H1 (cell line): ENCODE data around the gene GALR2. TPM values are rescaled to one million over a fixed set of nuclear protein-coding genes. Genes with fewer than 3 reads are reported as not detected.

ENCODE experiments used
- CTCF ChIA-PET: fragments of 300-600 bp; sonication (Branson Sonifier 250); formaldehyde crosslinking; loops from one replicate; lab custom pipeline; 2021; ENCODE audit not compliant: partially characterized antibody; lab: Charles Lee
- POLR2A ChIA-PET: fragments of 300-600 bp; sonication (Branson Sonifier 250); formaldehyde crosslinking; loops from one replicate; lab custom pipeline; 2021; ENCODE audit warnings: inconsistent platforms; ENCODE audit not compliant: partially characterized antibody; lab: Charles Lee
- DNase-seq, 2 experiments: peaks; one replicate each; pipeline versions ENCODE4 v3.0.0 to v3.0.0-alpha.2; 2010 to 2022; ENCODE audit warnings: low spot score in 2 of 2, low read depth in 1 of 2, mixed read lengths in 1 of 2
- FAIRE-seq: peaks from 2 replicates; lab custom pipeline; 2011; peaks lifted over from hg19 to GRCh38; lab: Jason Lieb, UNC
- H2AFZ ChIP-seq: 2 replicates; pipeline ENCODE4 v1.8.1; 2012; ENCODE audit warnings: low read length, inconsistent platforms
- H2AK5ac ChIP-seq: 2 replicates; pipeline ENCODE4 v1.6.1; 2013; ENCODE audit warnings: low read depth, low read length
- H2BK120ac ChIP-seq: replicated peaks from 2 replicates; pipeline ENCODE3; 2013; ENCODE audit warnings: low read depth, low read length, inconsistent platforms
- H2BK12ac ChIP-seq: 2 replicates; pipeline ENCODE4 v1.6.1; 2013; ENCODE audit warnings: low read depth, low read length
- H2BK15ac ChIP-seq: 2 replicates; pipeline ENCODE4 v1.6.1; 2013; ENCODE audit warnings: low read length
- H2BK20ac ChIP-seq: 2 replicates; pipeline ENCODE4 v1.6.1; 2013; ENCODE audit warnings: low read length
- H2BK5ac ChIP-seq: 2 replicates; pipeline ENCODE4 v1.6.1; 2013; ENCODE audit warnings: low read depth, low read length
- H3K14ac ChIP-seq: 2 replicates; pipeline ENCODE4 v1.6.1; 2013; ENCODE audit warnings: inconsistent platforms; ENCODE audit not compliant: insufficient read length
- H3K18ac ChIP-seq: 2 replicates; pipeline ENCODE4 v1.6.1; 2013; ENCODE audit warnings: low read length; ENCODE audit errors: extremely low read depth
- H3K23ac ChIP-seq: 2 replicates; pipeline ENCODE4 v1.6.1; 2013; ENCODE audit warnings: inconsistent platforms; ENCODE audit not compliant: insufficient read length
- H3K23me2 ChIP-seq: 2 replicates; pipeline ENCODE4 v1.6.1; 2013; ENCODE audit warnings: low read depth, low read length
- H3K27ac ChIP-seq: 2 replicates; pipeline ENCODE4 v1.6.1; 2011; ENCODE audit warnings: low read depth, low read length, inconsistent platforms
- H3K27me3 ChIP-seq, 4 experiments: replicated peaks in 1 of 4; 1 replicate in 1 of 4; 2 replicates in 3 of 4; pipeline versions ENCODE4 v1.6.1 to v1.8.1; 2011 to 2013; ENCODE audit warnings: low read length in 3 of 4, mild to moderate bottlenecking in 3 of 4, inconsistent platforms in 2 of 4, mixed read lengths in 2 of 4, moderate library complexity in 1 of 4; ENCODE audit not compliant: control insufficient read depth in 3 of 4, insufficient read depth in 3 of 4; ENCODE audit errors: extremely low read depth in 1 of 4
- H3K36me3 ChIP-seq, 4 experiments: 2 replicates each; pipeline versions ENCODE4 v1.6.1 to v1.8.1; 2011 to 2013; ENCODE audit warnings: mild to moderate bottlenecking in 4 of 4, low read length in 3 of 4, moderate library complexity in 2 of 4, control low read depth in 1 of 4, inconsistent platforms in 1 of 4; ENCODE audit not compliant: insufficient read depth in 4 of 4, control insufficient read depth in 2 of 4
- H3K4ac ChIP-seq: replicated peaks from 2 replicates; pipeline ENCODE3; 2013; ENCODE audit warnings: low read length, low read depth, mixed read lengths, inconsistent platforms; ENCODE audit not compliant: insufficient read length
- H3K4me1 ChIP-seq, 4 experiments: replicated peaks in 1 of 4; 1 replicate in 1 of 4; 2 replicates in 3 of 4; pipeline versions ENCODE4 v1.6.1 to v1.8.1; 2011 to 2013; ENCODE audit warnings: low read length in 3 of 4, inconsistent platforms in 2 of 4, mixed read lengths in 1 of 4; ENCODE audit not compliant: insufficient read depth in 4 of 4, control insufficient read depth in 3 of 4
- H3K4me2 ChIP-seq, 2 experiments: 2 replicates each; pipeline versions ENCODE4 v1.6.1 to v1.8.1; 2011 to 2013; ENCODE audit warnings: low read depth in 2 of 2, low read length in 2 of 2, control low read depth in 1 of 2, inconsistent platforms in 1 of 2, mild to moderate bottlenecking in 1 of 2; ENCODE audit not compliant: insufficient read depth in 1 of 2
- H3K4me3 ChIP-seq, 4 experiments: fragments of 200-600, 300-600 bp in 1 of 4; sonication (generic), shearing (Covaris generic), sonication (Bioruptor Twin) in 1 of 4; 2 replicates each; pipeline versions ENCODE4 v1.5.1 to v1.8.1; 2011 to 2016; ENCODE audit warnings: low read length in 4 of 4, low read depth in 3 of 4, control low read depth in 2 of 4, inconsistent platforms in 2 of 4, mild to moderate bottlenecking in 2 of 4, mixed read lengths in 1 of 4, moderate library complexity in 1 of 4; ENCODE audit not compliant: insufficient read depth in 2 of 4; ENCODE audit errors: extremely low read depth in 1 of 4
- H3K56ac ChIP-seq: replicated peaks from 2 replicates; pipeline ENCODE3; 2013; ENCODE audit warnings: low read depth, mild to moderate bottlenecking, mixed read lengths, low read length, inconsistent platforms; ENCODE audit not compliant: insufficient read length
- H3K79me1 ChIP-seq: 2 replicates; pipeline ENCODE4 v1.6.1; 2013; ENCODE audit warnings: low read depth, low read length, control low read depth
- H3K79me2 ChIP-seq, 2 experiments: 2 replicates each; pipeline versions ENCODE4 v1.6.1 to v1.8.1; 2012 to 2013; ENCODE audit warnings: low read length in 2 of 2, mild to moderate bottlenecking in 2 of 2, inconsistent platforms in 1 of 2; ENCODE audit not compliant: insufficient read depth in 2 of 2, control insufficient read depth in 1 of 2
- H3K9ac ChIP-seq, 4 experiments: replicated peaks in 1 of 4; 1 replicate in 1 of 4; 2 replicates in 3 of 4; pipeline versions ENCODE4 v1.6.1 to v1.8.1; 2011 to 2013; ENCODE audit warnings: low read depth in 3 of 4, low read length in 3 of 4, control low read depth in 2 of 4, mild to moderate bottlenecking in 2 of 4, moderate library complexity in 2 of 4, inconsistent platforms in 1 of 4; ENCODE audit errors: extremely low read depth in 1 of 4
- H3K9me3 ChIP-seq, 2 experiments: 2 replicates each; pipeline versions ENCODE4 v1.6.1 to v1.8.1; 2012 to 2013; ENCODE audit warnings: mild to moderate bottlenecking in 2 of 2, moderate library complexity in 2 of 2, control low read depth in 1 of 2, inconsistent platforms in 1 of 2, low read depth in 1 of 2, low read length in 1 of 2, mixed read lengths in 1 of 2; ENCODE audit not compliant: insufficient read depth in 2 of 2
- H4K20me1 ChIP-seq, 2 experiments: replicated peaks in 1 of 2; 2 replicates each; pipeline versions ENCODE3 to v1.8.1; 2011 to 2013; ENCODE audit warnings: inconsistent platforms in 2 of 2, low read length in 2 of 2, mild to moderate bottlenecking in 1 of 2; ENCODE audit not compliant: insufficient read depth in 2 of 2, control insufficient read depth in 1 of 2
- H4K5ac ChIP-seq: 2 replicates; pipeline ENCODE4 v1.6.1; 2013; ENCODE audit warnings: low read length, low read depth, mixed read lengths, inconsistent platforms; ENCODE audit not compliant: insufficient read length
- H4K8ac ChIP-seq: 2 replicates; pipeline ENCODE4 v1.8.0; 2013; ENCODE audit warnings: mild to moderate bottlenecking, moderate library complexity, low read length, inconsistent platforms; ENCODE audit not compliant: insufficient read depth; ENCODE audit errors: extremely low read depth
- H4K91ac ChIP-seq: replicated peaks from 2 replicates; pipeline ENCODE3; 2013; ENCODE audit warnings: low read length, mixed read lengths, inconsistent platforms; ENCODE audit not compliant: insufficient read length
- BCL11A ChIP-seq, 2 experiments: IDR thresholded peaks; one replicate each; pipeline ENCODE4 v1.6.1; 2011; ENCODE audit warnings: low read depth in 2 of 2, low read length in 2 of 2, mild to moderate bottlenecking in 2 of 2
- CREB1 ChIP-seq: IDR thresholded peaks from 2 replicates; pipeline ENCODE4 v1.6.1; 2012; ENCODE audit warnings: inconsistent platforms
- E2F6 ChIP-seq: IDR thresholded peaks from 2 replicates; pipeline ENCODE4 v1.6.1; 2012; ENCODE audit warnings: inconsistent platforms
- EZH2 ChIP-seq: fragments of 200-600 bp; sonication (generic); IDR thresholded peaks from 2 replicates; pipeline ENCODE4 v1.7.1; 2012; ENCODE audit warnings: low read depth, mild to moderate bottlenecking, moderate library complexity, low read length, inconsistent platforms; ENCODE audit not compliant: severe bottlenecking
- FOSL1 ChIP-seq: IDR thresholded peaks from 2 replicates; pipeline ENCODE4 v1.6.1; 2011; ENCODE audit warnings: mild to moderate bottlenecking, low read depth, low read length, moderate library complexity; ENCODE audit not compliant: insufficient read depth
- JUND ChIP-seq: IDR thresholded peaks from 2 replicates; pipeline ENCODE4 v1.6.1; 2011; ENCODE audit warnings: mild to moderate bottlenecking, improper control_type of control experiment, low read length
- KDM4A ChIP-seq: IDR thresholded peaks from one replicate; pipeline ENCODE4 v1.7.1; 2012; ENCODE audit warnings: low read depth, mild to moderate bottlenecking, moderate library complexity, low read length, inconsistent platforms; ENCODE audit not compliant: severe bottlenecking
- POU5F1 ChIP-seq: IDR thresholded peaks from 2 replicates; pipeline ENCODE4 v1.6.1; 2011; ENCODE audit warnings: low read depth, mild to moderate bottlenecking, low read length, moderate library complexity
- RXRA ChIP-seq: IDR thresholded peaks from 2 replicates; pipeline ENCODE4 v1.6.1; 2011; ENCODE audit warnings: low read depth, mild to moderate bottlenecking, low read length, moderate library complexity; ENCODE audit not compliant: insufficient read depth
- YY1 ChIP-seq: IDR thresholded peaks from 2 replicates; pipeline ENCODE4 v1.6.1; 2011; ENCODE audit warnings: low read depth, mild to moderate bottlenecking, low read length
- ZNF274 ChIP-seq: IDR thresholded peaks from 2 replicates; pipeline ENCODE4 v1.7.0; 2012; ENCODE audit warnings: low read length, borderline replicate concordance; ENCODE audit errors: extremely low read depth
- WGBS, 2 experiments: shearing (Covaris generic) in 1 of 2; methylation state at CpG; one replicate each; pipeline versions ENCODE4 v1.1.6 to v1.1.7; 2013 to 2015; ENCODE audit warnings: low lambda C conversion rate in 2 of 2, mixed read lengths in 2 of 2, inconsistent platforms in 1 of 2, low coverage in 1 of 2, missing lambda C conversion rate in 1 of 2; ENCODE audit not compliant: insufficient replicate concordance in 2 of 2, insufficient coverage in 1 of 2, insufficient read length in 1 of 2; ENCODE audit errors: extremely low coverage in 1 of 2, missing lambda C conversion rate in 1 of 2; 5-methylcytosine and 5-hydroxymethylcytosine counted together
- polyA plus RNA-seq, 7 experiments: library from polyadenylated mRNA; depleted of rRNA in 3 of 7; stranded (reverse) in 5 of 7; unstranded in 2 of 7; fragments of >200 nt in 5 of 7; fragments of 200-250 nt in 2 of 7; gene quantifications; 1 replicate in 5 of 7; 2 replicates in 1 of 7; 4 replicates in 1 of 7; pipeline versions ENCODE4 v1.2.1 to v1.2.3, GENCODE V29; 2011 to 2013; ENCODE audit warnings: missing spikeins in 2 of 7, mixed read lengths in 2 of 7
- total RNA-seq: library from RNA; stranded (reverse); fragmentation: NEBNext Ultra II Directional; extraction: Animal tissue kit (Norgen Biotek cat#: 25700); gene quantifications from 2 replicates; pipeline ENCODE4 v1.2.1, GENCODE V29; 2021

GALR2 gene
- total and polyA plus RNA-seq, 2 of the 8 experiments (the other 6 are each of a cell fraction or from before 2014, with no cell fraction given): 0.86 to 2.2 TPM

GRCh38 chr17:76123749-76124581 is 49.4 kb downstream of the GALR2 start:
- no peak for FAIRE-seq
- H3K79me1 ChIP-seq: no peaks in the 10 kb centered on the region
- H3K14ac ChIP-seq: no peak overlapping the region
- H3K18ac ChIP-seq: no peak overlapping the region; the same call in 1 of the 2 replicates
- 0 out of 2 replicates have a peak overlapping the region, but pooled peaks have one; percentile 11 for H2BK12ac ChIP-seq
- POLR2A ChIA-PET: interaction anchor here (0.5 to 5.4 kb wide), 9 partner anchors 11 to 1490 kb away, joined by 3 to 70 read pairs (median 4); partner anchors contain the start of gene FOXJ1
- peaks cover 0 to 13% (median 7%) of the 10 kb centered on the region in 4 experiments; a peak in 4 of 7 replicates for H3K27me3 ChIP-seq
- no peak overlapping the region for H3K56ac ChIP-seq
- no peak overlapping the region for H3K9ac ChIP-seq
- no peak overlapping the region for H2AFZ ChIP-seq
- no peak overlapping the region for H3K4me3 ChIP-seq
- H2AK5ac ChIP-seq: no peak overlapping the region
- no peaks in the 10 kb centered on the region for H4K20me1 ChIP-seq
- peaks cover 7 to 32% (median 19%) of the 10 kb centered on the region in 4 experiments for H3K4me1 ChIP-seq
- no peaks in the 10 kb centered on the region for H3K79me2 ChIP-seq
- no peak overlapping the region for H2BK5ac ChIP-seq
- no peak overlapping the region for H3K23ac ChIP-seq
- no peak overlapping the region for H3K4ac ChIP-seq
- H2BK20ac ChIP-seq: peak overlapping the region; percentile 4; the same call in 1 of the 2 replicates
- H3K27ac ChIP-seq: no peak overlapping the region
- no peak for DNase-seq
- H3K36me3 ChIP-seq: no peaks in the 10 kb centered on the region
- no peaks in the 10 kb centered on the region for H3K9me3 ChIP-seq
- peaks cover 2% of the 10 kb centered on the region; the same call in 1 of the 2 replicates for H3K23me2 ChIP-seq
- no peak overlapping the region for H4K91ac ChIP-seq
- CTCF ChIA-PET: interaction anchor here (0.7 to 41.5 kb wide), 21 partner anchors 10 to 389 kb away, joined by 3 to 778 read pairs (median 5); partner anchors contain the start of genes FOXJ1, UBALD2 and ZACN
- no peak overlapping the region for H4K5ac ChIP-seq
- H2BK120ac ChIP-seq: no peak overlapping the region
- no peak overlapping the region for H3K4me2 ChIP-seq
- 75% methylated on average over 9 of the region's 9 CpGs; no CpG with 5 or more reads in 1 of the 2 experiments for WGBS, 2 experiments
- H4K8ac ChIP-seq: no peak overlapping the region
- peak overlapping the region; percentile 29; the same call in 1 of the 2 replicates for H2BK15ac ChIP-seq
- no peak for TF ChIP-seq EZH2
- TF ChIP-seq E2F6: no peak
- TF ChIP-seq YY1: no peak
- no peak for TF ChIP-seq JUND
- no peak for TF ChIP-seq ZNF274
- TF ChIP-seq BCL11A (IDR thresholded peaks at IDR 0.05; ENCODE audit: low read depth in 2 of 2, low read length in 2 of 2): no peak
- no peak for TF ChIP-seq CREB1
- no peak for TF ChIP-seq POU5F1
- TF ChIP-seq KDM4A: no peak
- no peak for TF ChIP-seq FOSL1
- no peak for TF ChIP-seq RXRA
